GM19455 (cell line): ENCODE data around the gene PLEKHO1.
"Not testable (repeated sequence)": the region's sequence is repeated elsewhere in the genome, so short reads cannot be mapped to it uniquely, and the experiment has no call there.

Source experiments
- ATAC-seq: cut with Tn5 transposase; IDR thresholded peaks from one replicate; pipeline ENCODE4 v1.9.1; 2021; ENCODE audit not compliant: unreplicated experiment

The PLEKHO1 gene, protein sequence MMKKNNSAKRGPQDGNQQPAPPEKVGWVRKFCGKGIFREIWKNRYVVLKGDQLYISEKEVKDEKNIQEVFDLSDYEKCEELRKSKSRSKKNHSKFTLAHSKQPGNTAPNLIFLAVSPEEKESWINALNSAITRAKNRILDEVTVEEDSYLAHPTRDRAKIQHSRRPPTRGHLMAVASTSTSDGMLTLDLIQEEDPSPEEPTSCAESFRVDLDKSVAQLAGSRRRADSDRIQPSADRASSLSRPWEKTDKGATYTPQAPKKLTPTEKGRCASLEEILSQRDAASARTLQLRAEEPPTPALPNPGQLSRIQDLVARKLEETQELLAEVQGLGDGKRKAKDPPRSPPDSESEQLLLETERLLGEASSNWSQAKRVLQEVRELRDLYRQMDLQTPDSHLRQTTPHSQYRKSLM

DNA sequence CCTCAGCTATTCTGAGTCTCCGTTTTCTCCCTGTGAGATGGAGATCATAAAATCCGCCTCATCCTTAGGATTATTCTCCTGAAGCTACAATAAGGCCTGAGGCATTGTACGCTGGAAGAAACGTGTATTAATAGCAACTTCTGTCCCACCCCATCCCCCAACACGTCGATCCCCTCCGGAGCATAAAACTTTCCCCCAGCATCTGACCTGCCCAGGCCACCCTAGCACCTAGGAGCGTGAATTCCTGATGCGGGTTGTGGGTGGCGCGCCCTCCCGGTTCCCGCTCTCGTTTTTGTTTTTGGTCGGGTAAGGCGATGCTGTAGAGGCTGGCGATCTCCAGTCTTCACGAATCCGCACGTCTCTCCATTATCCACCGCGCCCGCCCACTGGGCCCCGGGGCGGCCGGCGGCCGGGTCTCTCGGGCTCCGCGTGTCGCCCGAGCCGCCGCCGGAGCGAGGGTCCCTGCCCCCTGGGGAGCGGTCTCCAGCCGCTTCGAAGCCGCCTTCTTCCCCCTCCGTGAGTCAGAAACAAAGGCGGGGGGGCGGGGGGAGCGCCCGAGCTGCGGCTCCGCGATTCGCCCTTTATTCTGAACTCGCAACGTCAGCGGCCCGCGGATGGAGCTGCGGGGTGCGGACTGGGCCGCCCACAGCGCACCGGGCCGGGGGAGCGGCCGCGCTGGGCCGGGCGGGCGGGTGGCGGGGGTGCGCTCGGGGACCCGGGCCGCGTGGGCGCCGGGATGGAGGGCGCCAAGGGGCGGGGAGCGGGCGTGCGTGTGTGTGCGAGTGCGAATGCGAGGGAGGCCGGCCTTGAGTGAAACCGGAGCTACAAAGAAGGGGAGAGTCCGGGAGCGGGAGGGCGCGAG, at the start of gene PLEKHO1:
PLEKHO1 (plus strand) TSS at position 646 of the 862 bp plus-strand sequence. CDS start 342 bp downstream, outside the sequence.
- peak; percentile 64 for ATAC-seq

DNA sequence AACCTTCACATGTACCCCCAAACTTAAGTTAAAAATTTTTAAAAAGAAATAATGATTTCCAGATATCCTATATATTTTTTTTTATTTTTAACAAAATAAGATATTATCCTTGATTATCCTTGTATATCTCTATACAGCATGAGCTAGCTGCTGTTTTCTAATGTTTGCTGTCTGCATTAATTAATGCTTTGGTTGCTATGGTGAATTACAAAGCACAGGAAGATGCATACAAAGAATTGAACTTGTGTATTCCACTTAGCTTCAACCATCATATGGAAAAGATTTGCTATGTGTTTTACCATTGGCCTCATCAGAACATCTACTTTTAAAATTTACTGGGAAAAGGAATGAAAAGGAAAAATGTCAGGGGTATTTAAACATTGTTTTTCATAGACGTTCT, 46.7 kb upstream of the PLEKHO1 start:
- no peak for ATAC-seq

DNA sequence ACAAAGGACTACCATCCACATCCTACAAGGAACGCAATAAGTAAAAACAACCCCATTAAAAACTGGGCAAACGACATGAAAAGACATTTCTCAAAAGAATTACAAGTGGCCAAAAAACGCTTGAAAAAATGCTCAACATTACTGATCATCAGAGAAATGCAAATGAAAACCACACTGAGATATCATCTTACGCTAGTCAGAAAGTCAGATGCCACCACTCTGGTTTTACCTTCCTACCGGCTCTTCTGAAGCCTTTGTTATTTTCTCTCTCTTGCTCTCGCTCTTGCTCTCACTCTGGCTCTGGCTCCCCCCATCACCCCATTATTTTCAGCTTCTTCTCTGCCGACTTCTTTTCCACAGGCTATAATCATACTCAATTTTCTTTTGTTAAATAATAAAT, 43.4 kb upstream of the PLEKHO1 start:
- no peak for ATAC-seq

DNA sequence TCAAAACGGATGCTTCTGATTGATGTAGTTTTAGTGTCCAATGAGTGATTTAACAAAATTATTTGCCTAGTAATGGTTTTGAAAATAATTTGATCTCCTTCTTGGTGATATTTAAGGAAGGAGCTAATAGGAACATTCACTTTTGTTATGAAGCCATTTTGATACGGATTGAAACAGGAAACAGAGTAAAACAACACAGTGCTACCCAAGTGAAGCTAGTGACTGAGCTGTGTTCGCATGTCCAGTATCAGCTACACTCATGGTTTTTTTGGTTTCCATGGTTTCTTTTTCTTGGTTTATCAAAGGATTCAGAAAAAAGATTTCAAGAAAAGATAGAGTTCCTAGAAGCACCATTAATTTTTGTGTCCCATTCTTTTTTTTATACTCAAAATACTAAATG, 40.1 kb upstream of the PLEKHO1 start:
- ATAC-seq = no peak

DNA sequence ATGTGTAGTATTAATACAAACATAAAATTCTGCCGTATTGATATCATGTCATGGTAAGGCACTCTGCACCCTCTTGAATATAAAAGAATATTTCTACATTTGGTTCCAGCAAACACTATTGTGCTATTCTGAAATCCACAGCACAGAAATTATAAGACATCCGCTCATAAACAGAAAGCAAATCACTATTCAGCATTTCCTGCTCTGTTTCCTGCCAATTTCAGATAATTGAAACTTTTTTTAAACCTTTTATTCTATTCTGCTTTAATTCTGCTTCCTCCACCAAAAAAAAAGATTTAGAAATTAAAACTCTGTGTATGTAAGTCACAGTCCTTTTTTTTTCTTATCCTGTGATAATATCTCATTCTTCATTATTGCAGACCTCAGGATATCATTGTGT, 39.6 kb upstream of the PLEKHO1 start:
- ATAC-seq = no peak

DNA sequence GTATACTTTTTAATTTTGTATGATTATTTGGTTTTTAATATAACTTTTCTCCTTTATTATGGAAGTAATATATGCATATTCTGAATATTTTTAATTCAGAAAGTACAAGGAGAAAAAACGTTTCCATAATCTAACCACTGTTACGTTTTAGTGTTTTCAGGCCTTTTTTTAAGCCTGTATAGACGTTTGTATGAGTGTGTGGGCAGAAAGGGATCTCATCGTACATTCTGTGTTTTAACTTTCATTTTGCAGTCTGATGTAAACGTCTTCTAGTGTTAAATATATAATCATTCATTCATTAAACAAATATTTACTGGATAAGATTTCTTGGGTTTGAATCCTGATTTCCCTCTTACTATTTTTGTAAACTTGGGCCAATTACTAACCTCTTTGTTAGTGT, 38.0 kb upstream of the PLEKHO1 start:
- ATAC-seq = no peak

DNA sequence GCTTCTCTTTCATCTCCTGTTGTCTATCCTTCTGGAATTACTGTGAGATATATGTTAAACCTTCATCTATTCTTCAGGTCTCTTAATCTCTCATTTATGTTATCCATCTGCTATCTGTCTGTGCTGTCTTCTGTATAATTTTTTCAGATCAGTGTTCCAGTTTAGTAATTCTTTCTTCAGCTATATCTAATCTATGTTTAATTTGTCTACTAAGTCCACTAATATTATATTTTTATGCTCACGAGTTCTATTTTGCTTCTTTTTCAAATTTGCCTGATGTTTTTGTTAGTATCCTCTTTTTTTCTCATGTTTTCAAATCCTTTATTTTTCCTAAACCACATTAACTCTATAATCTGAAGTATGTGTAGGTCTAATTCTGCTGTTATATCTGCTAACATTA, 34.6 kb upstream of the PLEKHO1 start:
- no peak for ATAC-seq

DNA sequence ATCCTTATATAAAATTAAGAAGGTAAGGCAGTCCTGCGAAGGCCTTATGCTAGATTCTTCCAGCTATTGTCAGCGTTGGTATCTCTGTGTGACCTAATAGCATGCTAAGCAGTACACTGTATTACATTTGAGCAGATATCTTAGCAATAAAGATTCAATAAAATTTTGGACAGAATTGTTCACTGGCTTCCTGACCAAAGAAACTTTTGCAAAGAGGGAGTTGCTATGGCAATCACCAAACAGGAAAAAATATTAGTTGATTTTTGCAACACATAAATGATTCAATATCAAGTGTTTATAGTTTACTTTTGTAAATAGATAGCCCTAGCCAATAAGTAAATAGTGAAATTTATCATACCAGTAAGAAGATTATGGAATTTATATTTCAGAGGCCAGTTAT, 31.0 kb upstream of the PLEKHO1 start:
- ATAC-seq = no peak

DNA sequence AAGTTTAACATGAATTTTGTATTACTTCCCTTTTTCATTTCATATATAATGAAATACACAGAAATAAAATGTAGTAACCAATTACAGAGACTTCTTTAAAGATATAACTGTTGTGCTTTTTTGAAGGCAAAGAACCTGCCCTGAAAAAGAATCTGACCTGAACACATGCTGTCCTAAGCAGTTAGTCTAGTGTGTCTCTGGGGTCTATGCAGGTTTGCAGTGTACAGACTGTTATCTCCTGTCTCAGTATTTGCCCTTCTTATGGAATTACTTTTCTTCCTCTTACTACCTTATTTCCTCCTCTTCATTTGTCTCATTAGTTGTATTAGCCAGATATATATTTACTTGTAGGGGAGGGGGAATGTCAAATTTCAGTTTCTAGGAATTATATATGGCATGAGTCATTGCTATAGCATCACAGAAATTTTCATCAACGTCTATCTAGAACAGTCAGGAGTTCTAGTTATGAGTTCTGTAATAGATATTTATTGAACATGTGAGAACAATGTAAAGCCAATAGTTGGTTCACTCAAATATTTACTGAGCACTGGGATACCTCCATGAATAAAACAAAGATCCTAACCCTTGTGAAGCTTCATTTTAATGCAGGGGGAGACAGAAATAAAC, 28.4 kb upstream of the PLEKHO1 start:
- ATAC-seq = no peak

DNA sequence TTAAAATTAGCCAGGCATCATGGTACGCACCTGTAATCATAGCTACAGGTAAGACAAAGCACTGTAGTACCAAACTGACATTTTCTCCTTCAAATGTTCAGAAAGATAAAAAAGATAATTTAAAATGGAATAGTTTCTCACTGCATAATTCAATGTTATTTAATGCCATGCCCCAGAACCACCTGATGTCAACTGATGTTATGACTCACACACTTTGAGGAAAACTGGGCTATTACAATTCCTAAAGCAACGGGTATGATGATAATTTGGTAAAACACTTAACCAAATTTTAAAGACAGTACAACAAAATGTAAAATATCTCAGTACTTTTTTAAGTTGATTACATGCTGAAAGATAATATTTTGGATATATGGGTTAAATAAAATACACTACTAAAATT, 22.9 kb upstream of the PLEKHO1 start:
- ATAC-seq = no peak

DNA sequence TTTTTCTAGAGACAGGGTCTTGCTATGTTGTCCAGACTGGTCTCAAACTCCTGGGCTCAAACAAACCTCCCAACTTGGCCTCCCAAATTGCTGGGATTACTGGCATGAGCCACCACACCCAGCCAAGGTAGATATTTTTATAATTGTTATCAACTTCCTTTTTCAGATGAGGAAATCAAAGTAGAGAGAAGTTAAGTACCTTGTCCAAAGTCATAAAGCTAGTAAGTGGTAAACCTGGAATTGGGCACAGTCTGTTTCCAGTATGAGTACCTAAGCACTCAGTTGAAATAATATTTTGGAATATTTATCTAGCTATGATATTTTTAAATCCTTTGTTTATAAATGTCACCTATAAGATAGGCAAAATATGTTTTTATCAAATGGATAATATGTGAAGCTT, 22.3 kb upstream of the PLEKHO1 start:
- ATAC-seq = no peak

DNA sequence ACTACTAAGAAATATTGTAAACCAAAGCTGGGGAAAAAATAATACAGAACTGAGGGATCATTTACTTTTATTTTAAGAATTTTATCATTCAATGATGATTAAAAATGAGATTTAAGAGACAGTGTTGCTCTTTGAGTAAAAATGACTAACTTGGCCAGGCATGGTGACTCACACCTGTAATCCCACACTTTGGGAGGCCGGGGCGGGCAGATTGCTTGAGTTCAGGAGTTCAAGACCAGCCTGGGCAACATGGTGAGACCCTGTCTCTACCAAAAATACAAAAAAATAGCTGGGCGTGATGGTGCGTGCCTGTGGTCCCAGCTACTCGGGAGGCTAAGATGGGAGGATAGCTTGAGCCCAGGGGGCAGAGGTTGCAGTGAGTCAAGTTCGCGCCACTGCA, 21.8 kb upstream of the PLEKHO1 start:
- no peak for ATAC-seq

DNA sequence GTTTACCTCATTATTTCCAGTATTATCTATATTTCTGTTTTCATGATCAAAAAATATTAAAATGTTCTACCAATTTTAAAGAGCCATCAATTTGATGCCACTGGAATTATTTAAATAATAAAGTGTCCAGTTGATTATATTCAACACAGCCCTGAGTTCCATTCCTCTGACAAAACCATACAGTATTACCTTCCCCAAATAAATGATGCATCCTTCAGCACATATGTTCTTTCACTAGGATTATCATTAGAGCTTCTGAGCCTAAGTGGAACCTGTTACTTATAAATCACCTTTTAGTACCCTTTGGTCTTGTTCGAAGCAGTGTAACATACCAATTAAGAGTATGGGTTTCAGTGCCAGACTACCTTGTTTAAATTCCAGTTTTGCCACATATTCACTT, 17.3 kb upstream of the PLEKHO1 start:
- no peak for ATAC-seq

DNA sequence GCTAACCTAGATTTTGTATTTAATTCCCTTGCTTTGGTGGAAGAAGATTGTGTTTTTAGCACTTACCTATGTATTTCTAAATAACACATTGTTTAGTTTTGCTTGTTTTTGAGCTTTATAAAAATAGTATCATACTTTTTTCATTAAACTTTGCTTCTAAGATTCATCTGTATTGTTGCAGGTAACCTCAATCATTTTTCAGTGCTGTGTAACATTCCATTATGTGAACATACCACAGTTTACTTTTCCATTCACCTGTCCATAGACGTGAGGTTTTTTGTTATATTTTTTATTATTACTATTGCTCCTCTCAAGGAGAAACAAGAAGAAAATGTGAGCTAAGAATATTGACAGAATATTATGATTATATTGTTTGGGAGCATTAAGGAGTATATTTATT, 15.2 kb upstream of the PLEKHO1 start:
- no peak for ATAC-seq

DNA sequence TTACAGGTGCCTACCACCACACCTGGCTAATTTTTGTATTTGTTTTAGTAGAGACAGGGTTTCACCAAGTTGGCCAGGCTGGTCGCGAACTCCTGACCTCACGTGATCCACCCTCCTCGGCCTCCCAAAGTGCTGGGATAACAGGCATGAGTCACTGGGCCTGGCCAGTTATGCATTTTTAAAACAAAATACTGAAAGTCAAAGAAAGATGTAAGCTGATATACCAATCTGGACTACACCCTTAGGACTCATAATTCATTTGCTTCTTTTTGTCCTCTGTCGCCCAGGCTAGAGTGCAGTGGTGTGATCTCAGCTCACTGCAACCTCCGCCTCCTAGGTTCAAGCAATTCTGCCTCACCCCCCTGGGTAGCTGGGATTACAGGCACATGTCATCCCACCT, 14.3 kb upstream of the PLEKHO1 start:
- ATAC-seq = not testable (repeated sequence)

DNA sequence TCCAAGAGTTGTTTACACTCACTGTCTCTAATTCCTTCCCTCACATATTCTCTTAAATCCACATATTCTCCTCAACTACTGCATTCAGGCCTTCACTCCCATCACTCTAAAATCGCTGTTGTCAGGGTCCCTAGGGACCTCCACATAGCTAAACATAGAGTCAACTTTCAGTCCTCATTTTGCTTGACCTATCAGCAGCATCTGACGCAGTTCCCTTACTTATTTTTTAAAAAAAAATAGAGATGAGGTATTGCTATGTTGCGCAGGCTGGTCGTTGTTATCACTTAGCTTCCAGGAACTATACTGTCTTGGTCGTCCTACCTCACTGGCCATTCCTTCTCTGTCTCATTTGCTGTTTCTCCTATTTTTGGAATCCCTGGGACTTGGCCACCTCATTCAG, 11.7 kb upstream of the PLEKHO1 start:
- ATAC-seq = no peak

DNA sequence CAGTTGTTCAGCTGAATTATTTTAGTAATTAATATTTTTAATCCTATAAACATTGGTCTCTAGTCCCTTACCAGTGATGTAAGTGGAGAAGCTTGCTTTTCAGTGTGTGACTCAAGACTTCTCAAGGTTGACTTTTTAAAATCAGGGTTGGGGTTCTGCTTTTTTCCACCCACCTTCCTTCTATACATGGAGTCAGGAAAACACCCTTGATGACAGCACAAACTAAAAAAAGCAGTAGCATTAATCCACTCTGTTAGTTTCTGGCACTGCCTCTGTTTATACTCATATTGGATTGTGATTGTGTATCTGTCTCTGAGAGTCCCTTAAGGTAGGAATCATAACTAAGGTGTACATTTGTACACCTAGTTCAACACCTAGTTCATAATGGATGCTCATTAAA, 8.3 kb upstream of the PLEKHO1 start:
- ATAC-seq = no peak

DNA sequence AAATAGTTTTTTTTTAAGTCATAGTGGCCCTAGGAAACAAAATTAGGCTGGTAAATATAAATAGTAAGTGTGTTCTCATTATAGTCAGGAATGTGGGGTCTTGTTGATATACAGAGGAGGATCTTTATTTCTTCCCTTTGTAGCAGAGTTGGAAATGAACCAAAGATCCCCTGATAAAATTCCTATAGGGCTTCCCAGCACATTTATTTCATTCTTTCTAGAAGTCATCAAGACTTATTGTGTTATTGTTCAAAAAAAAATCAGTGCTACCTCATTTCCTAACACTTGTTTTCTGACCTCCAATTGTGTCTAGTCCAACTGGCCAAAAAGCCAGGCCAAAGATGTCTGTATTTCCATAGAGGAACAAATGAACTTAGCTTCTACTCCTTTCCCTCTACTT, 7.6 kb upstream of the PLEKHO1 start:
- no peak for ATAC-seq

DNA sequence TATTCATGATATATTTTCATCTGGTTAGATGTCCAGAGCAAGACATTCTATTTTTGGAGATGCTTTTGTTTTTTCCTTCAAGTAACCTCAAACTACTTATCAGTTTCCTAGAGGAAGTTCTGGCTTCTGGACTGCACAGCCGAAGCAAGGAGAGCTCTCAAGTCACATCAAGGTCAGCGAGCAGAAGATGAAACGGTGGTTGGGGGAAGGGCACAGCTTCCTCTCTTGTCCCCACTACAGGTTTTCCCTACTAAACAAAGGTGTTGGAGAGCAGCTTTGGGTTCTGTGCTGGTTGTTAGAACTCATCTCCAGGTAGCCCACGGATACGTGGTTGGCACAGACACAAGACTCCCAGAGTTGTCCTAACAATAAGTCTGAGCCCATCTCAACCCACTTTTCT, 5.1 kb upstream of the PLEKHO1 start:
- no peak for ATAC-seq

DNA sequence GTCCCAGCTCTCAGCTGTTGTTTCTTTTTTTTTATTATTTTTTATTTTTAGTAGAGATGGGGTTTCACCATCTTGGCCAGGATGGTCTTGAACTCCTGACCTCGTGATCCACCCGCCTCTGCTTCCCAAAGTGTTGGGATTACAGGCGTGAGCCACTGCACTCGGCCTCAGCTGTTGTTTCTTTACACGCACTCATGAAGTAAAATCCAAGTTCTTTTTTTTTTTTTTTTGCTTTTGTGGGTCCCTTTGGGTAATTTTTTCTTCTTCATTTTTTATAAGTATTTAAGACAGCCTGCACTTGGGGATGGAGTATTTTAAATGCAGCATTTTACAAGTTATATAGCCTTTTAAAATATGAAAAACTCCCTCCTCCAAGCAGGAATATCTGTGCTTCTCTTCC, 3.7 kb upstream of the PLEKHO1 start:
- not testable (repeated sequence) for ATAC-seq

DNA sequence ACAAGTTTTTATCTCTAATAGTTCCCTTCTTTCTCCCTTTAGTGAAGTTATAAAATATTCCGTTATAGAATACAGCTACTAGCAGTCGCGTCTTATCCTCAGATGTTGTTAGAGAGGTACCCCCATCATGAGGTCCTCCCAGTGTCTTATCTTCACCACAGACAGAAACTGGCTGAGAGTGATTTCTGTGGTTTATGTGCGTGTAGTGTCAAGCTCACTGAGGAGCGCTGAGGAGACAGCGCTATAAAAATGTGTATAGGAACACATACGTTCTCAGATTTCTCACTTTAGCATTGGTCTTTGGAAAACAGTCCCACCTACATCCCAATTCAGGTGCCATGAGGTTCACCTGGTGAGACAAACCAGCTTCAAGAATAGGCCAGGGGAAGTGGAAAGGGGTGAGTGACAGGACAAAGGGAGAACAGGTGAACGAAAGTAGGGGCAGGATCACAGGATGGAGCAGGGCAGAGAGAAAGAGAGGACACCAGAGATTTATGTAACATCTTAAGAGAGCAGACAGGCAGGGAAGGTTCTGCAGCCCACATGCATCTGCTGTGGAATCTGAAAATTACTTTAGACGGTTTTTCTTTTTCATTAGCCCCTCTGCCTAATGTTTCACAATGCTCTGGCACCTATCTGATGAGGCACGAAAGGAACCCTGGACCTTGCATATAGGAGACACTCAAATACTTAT, 2.7 kb upstream of the PLEKHO1 start:
- no peak for ATAC-seq
